Subcutaneous adipose tissue (tissue), 4 donors: ENCODE data around the gene THBS2. TPM values are rescaled to one million over a fixed set of nuclear protein-coding genes. Genes with fewer than 3 reads are reported as not detected.

ENCODE experiments used
- CTCF ChIP-seq: fragments of 450-650 bp; IDR thresholded peaks from one replicate; pipeline ENCODE4 v1.5.1; 2016; ENCODE audit warnings: low read depth, mild to moderate bottlenecking, control low read depth, antibody characterized with exemption, moderate library complexity
- total RNA-seq, 4 donors: library from RNA; depleted of rRNA; stranded (reverse); fragments of >200 nt; gene quantifications; one replicate each; pipeline ENCODE4 v1.1.0, GENCODE V29; 2016

Gene THBS2
- total RNA-seq, 4 donors from 2014 or later = 43.5 to 97.0 (median 89.0) TPM

- no peak for TF ChIP-seq CTCF
Measured at GRCh38 chr6:169247419-169247818, 6.2 kb downstream of the THBS2 start.

- no peak for TF ChIP-seq CTCF
Measured at GRCh38 chr6:169246445-169246844, 7.2 kb downstream of the THBS2 start.

GRCh38 chr6:169244684-169245383, 8.8 kb downstream of the THBS2 start:
- no peak for TF ChIP-seq CTCF

GRCh38 chr6:169243661-169244060, 10.0 kb downstream of the THBS2 start:
- TF ChIP-seq CTCF = no peak

- TF ChIP-seq CTCF = no peak
Measured at GRCh38 chr6:169243186-169243585, 10.5 kb downstream of the THBS2 start.

- TF ChIP-seq CTCF = no peak
Measured at GRCh38 chr6:169241688-169242350, 11.8 kb downstream of the THBS2 start.

- no peak for TF ChIP-seq CTCF
Measured at GRCh38 chr6:169240591-169241390, 12.9 kb downstream of the THBS2 start.
